ENCODE measurements around the gene DCN. TPM values are rescaled to one million over a fixed set of nuclear protein-coding genes. Genes with fewer than 3 reads are reported as not detected.

The DCN gene
- total and polyA plus RNA-seq, 2 experiments from 2014 or later = 441 to 483 TPM

- WGBS, 2 experiments (ENCODE audit: low coverage in 1 of 2, low lambda C conversion rate in 2 of 2, missing lambda C conversion rate in 2 of 2) = 96 to 97% methylated on average over 2 of the region's 2 CpGs
- TF ChIP-seq EZH2 (IDR thresholded peaks at IDR 0.05; ENCODE audit: insufficient read depth, poor library complexity, severe bottlenecking) (no peak), EZH2phosphoT487 (IDR thresholded peaks at IDR 0.05; ENCODE audit: insufficient read depth, low read depth) (no peak)
- in situ Hi-C loops (cut with MboI) = no loop called here
Measured at GRCh38 chr12:91194500-91194899, 11.9 kb upstream of the DCN start.

GRCh38 chr12:91191513-91192111 is 9.0 kb upstream of the DCN start:
- no peaks in the 10 kb centered on the region for H3K9me2 ChIP-seq (ENCODE audit: insufficient read depth)
- no peak overlapping the region for H3K4me2 ChIP-seq (ENCODE audit: unreplicated experiment)
- no peaks in the 10 kb centered on the region for H3K27me3 ChIP-seq (replicated peaks; ENCODE audit: insufficient read depth)
- TF ChIP-seq EZH2phosphoT487 (IDR thresholded peaks at IDR 0.05; ENCODE audit: insufficient read depth, low read depth) (no peak), EZH2 (IDR thresholded peaks at IDR 0.05; ENCODE audit: insufficient read depth, poor library complexity, severe bottlenecking) (no peak)
- H3K9ac ChIP-seq = no peak overlapping the region
- 44 to 46% methylated on average over 2 of the region's 2 CpGs for WGBS, 2 experiments (ENCODE audit: low coverage in 1 of 2, low lambda C conversion rate in 2 of 2, missing lambda C conversion rate in 2 of 2)
- in situ Hi-C loops (cut with MboI) = no loop called here
- H3K36me3 ChIP-seq (ENCODE audit: low read depth) = no peaks in the 10 kb centered on the region
- no peak for DNase-seq
- H3F3A ChIP-seq (ENCODE audit: insufficient read depth) = peaks cover 18% of the 10 kb centered on the region
- no peak overlapping the region for H3K4me3 ChIP-seq
- H3K79me2 ChIP-seq (ENCODE audit: insufficient read depth) = no peaks in the 10 kb centered on the region
- H3K9me3 ChIP-seq (ENCODE audit: low read depth) = no peaks in the 10 kb centered on the region
- H3K27ac ChIP-seq = no peak overlapping the region
- no peak overlapping the region for H2AFZ ChIP-seq
- H4K20me1 ChIP-seq (ENCODE audit: insufficient read depth) = no peaks in the 10 kb centered on the region
- H3K4me1 ChIP-seq (ENCODE audit: insufficient read depth) = peaks cover 19% of the 10 kb centered on the region

More at GRCh38 chr12:91194500-91194899, 11.9 kb upstream of the DCN start:
- Histone ChIP-seq H3K27me3 (replicated peaks; ENCODE audit: insufficient read depth) (no peaks in the 10 kb centered on the region), H3K4me3 (no peak overlapping the region), H3K27ac (no peak overlapping the region), H3K9ac (no peak overlapping the region), H3K4me1 (ENCODE audit: insufficient read depth) (peaks cover 10% of the 10 kb centered on the region), H2AFZ (no peak overlapping the region), H3K9me2 (ENCODE audit: insufficient read depth) (no peaks in the 10 kb centered on the region), H3K36me3 (ENCODE audit: low read depth) (no peaks in the 10 kb centered on the region), H3K9me3 (ENCODE audit: low read depth) (no peaks in the 10 kb centered on the region), H3K4me2 (ENCODE audit: unreplicated experiment) (no peak overlapping the region), H4K20me1 (ENCODE audit: insufficient read depth) (no peaks in the 10 kb centered on the region), H3K79me2 (ENCODE audit: insufficient read depth) (no peaks in the 10 kb centered on the region), H3F3A (ENCODE audit: insufficient read depth) (peaks cover 11% of the 10 kb centered on the region)
- no peak for DNase-seq

GRCh38 chr12:91189516-91189915 is 6.9 kb upstream of the DCN start:
- Histone ChIP-seq H3K9me3 (ENCODE audit: low read depth) (no peaks in the 10 kb centered on the region), H3K9ac (0 out of 2 replicates have a peak overlapping the region, but pooled peaks have one; percentile 0), H4K20me1 (ENCODE audit: insufficient read depth) (no peaks in the 10 kb centered on the region), H2AFZ (peak overlapping the region; percentile 32; the same call in 1 of the 2 replicates), H3K79me2 (ENCODE audit: insufficient read depth) (no peaks in the 10 kb centered on the region), H3F3A (ENCODE audit: insufficient read depth) (peaks cover 18% of the 10 kb centered on the region), H3K36me3 (ENCODE audit: low read depth) (no peaks in the 10 kb centered on the region), H3K27ac (peak overlapping the region; percentile 8; the same call in 1 of the 2 replicates), H3K4me3 (no peak overlapping the region), H3K4me2 (ENCODE audit: unreplicated experiment) (peak overlapping the region; percentile 51), H3K9me2 (ENCODE audit: insufficient read depth) (no peaks in the 10 kb centered on the region), H3K27me3 (replicated peaks; ENCODE audit: insufficient read depth) (no peaks in the 10 kb centered on the region), H3K4me1 (ENCODE audit: insufficient read depth) (peaks cover 19% of the 10 kb centered on the region)
- 3 to 9% methylated on average over 3 of the region's 3 CpGs for WGBS, 2 experiments (ENCODE audit: low coverage in 1 of 2, low lambda C conversion rate in 2 of 2, missing lambda C conversion rate in 2 of 2)
- in situ Hi-C loops (cut with MboI) = loop anchor here (10.0 kb wide), 1 partner anchor 135 kb away; no protein-coding TSS in a partner anchor
- TF ChIP-seq EZH2phosphoT487 (IDR thresholded peaks at IDR 0.05; ENCODE audit: insufficient read depth, low read depth) (no peak), EZH2 (IDR thresholded peaks at IDR 0.05; ENCODE audit: insufficient read depth, poor library complexity, severe bottlenecking) (no peak)
- DNase-seq = peak; percentile 70

GRCh38 chr12:91188778-91189177 is 6.2 kb upstream of the DCN start:
- no peak overlapping the region for H3K9ac ChIP-seq
- H3K79me2 ChIP-seq (ENCODE audit: insufficient read depth) = no peaks in the 10 kb centered on the region
- no peak overlapping the region for H3K4me2 ChIP-seq (ENCODE audit: unreplicated experiment)
- no peaks in the 10 kb centered on the region for H4K20me1 ChIP-seq (ENCODE audit: insufficient read depth)
- H3K9me3 ChIP-seq (ENCODE audit: low read depth) = no peaks in the 10 kb centered on the region
- H3K27me3 ChIP-seq (replicated peaks; ENCODE audit: insufficient read depth) = no peaks in the 10 kb centered on the region
- no peaks in the 10 kb centered on the region for H3K36me3 ChIP-seq (ENCODE audit: low read depth)
- TF ChIP-seq EZH2 (IDR thresholded peaks at IDR 0.05; ENCODE audit: insufficient read depth, poor library complexity, severe bottlenecking) (no peak), EZH2phosphoT487 (IDR thresholded peaks at IDR 0.05; ENCODE audit: insufficient read depth, low read depth) (no peak)
- no peaks in the 10 kb centered on the region for H3K9me2 ChIP-seq (ENCODE audit: insufficient read depth)
- in situ Hi-C loops (cut with MboI) = loop anchor here (10.0 kb wide), 1 partner anchor 136 kb away; no protein-coding TSS in a partner anchor
- peaks cover 18% of the 10 kb centered on the region for H3F3A ChIP-seq (ENCODE audit: insufficient read depth)
- no peak overlapping the region for H3K4me3 ChIP-seq
- no peak overlapping the region for H3K27ac ChIP-seq
- H3K4me1 ChIP-seq (ENCODE audit: insufficient read depth) = peaks cover 20% of the 10 kb centered on the region
- DNase-seq = no peak
- no peak overlapping the region for H2AFZ ChIP-seq
